GM19351 (cell line): ENCODE results near the gene PCED1B.
A peak's percentile ranks its signal among the peaks of the same experiment; 100 is the strongest.

Experiments
- ATAC-seq: cut with Tn5 transposase; IDR thresholded peaks from one replicate; pipeline ENCODE4 v1.9.1; 2021; ENCODE audit warnings: mild to moderate bottlenecking, moderate library complexity; ENCODE audit not compliant: unreplicated experiment

The PCED1B gene

DNA sequence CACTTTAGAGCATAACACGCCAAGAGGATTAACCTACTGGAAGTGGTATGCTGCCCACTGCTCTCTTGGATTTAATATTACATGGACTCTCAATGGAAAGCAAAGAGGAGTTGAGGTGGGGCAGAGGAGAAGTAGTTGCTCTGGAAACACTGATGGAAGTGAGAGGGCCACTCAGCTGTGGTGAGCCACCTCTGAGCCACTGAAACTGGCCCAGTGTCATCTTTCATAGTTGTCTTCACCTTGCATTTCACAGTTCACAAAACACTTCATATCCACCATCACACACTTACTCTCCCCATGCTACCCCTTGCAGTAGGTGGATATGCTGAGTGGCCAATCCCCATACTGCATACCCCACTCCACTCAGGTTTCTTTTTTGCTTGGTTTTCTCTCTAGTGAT is 12.2 kb upstream of the PCED1B start:
- ATAC-seq: peak; percentile 57

DNA sequence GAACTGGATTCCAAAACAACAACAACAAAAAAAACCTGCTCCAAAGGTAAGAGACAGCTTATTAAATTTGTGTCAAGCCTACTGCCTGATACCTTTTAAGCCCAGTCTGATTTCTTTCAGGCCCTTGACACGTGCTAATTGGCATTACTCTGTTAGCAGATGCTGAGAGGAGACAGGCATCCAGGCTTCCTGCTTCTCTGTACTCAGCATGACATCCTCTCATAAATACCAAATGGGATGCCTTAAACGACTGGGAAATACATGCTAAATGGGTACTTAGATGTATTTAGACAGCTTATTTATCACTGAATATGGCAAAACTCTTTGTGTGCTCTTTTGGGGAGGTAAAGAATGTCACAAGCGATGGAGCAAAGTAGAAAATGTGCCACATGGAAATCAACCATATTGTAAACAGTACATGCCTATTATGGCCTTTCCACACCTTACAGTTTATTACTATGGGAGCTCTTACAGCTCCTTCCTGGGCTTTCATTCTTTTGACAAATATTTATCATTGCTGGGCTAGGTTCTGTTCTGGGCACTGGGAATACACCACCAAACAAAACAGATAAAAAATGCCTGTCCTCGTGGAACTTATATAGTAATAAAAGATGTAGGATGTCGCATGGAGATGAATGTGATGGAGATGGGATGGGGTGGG is 11.5 kb upstream of the PCED1B start:
- no peak for ATAC-seq

DNA sequence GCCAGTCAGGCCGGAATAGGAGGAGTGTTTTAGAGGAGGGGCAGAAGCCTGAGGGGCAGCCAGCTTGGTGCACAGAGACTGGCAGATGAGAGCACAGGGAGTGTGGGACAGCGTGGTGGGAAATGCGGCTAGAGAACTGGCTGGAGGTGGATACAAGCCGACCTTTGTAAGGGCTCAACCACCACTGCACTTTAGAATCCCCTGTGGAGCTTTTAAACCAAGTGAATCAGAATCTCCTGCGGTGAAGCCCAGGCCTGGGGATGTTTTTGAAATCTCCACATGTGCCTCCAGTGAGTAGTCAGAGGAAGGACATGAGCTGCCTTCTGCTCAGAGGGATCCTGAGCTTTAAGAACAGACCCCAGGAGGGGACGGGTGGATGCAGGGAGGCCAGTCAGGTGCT is 10.9 kb upstream of the PCED1B start:
- ATAC-seq: no peak

DNA sequence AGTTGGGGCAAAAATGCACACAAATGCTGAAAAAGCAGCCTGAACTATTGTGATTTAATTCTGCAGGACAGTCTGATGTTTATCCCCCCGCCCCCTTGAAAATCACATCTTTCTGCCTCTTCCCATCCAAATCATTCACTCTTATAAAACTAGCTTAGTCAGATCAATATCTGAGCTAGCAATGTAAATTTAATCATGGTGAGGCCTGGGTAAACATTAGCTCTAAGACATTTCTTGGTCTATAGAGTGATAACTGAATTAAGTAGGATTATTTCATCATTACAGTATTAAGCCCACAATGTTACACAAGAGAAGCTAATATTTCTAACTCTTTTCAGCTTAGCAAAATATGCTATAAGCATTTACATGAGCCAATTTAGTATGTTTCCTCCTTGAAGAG is 9.1 kb upstream of the PCED1B start:
- no peak for ATAC-seq

DNA sequence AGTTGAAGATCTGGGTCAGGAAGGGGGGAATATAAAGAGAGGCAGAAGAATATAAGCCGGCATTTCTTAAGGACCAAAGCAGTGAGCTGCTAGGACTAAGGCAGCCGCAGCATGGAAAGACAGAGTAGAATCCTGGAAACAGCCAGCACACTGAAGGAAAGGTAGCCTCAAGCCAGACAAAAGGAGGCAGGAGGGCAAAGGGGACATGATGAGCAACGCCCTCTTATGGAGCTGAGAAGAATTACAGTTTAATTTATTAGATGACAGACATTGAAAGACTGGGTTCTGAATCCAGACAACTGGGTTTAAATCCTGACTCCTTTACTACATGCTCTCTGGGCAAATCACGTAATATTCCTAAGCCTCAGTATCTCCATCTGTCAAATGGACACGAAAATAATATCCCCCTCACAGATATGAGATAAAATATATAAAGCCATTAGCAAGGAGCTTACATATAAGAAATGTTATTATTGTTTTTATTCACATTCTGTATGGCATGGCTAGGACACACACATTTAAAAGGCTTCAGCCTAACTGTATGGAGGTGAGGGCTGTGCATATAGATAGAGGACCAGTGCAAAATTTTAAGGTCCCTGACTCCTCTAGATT is 8.1 kb upstream of the PCED1B start:
- no peak for ATAC-seq

DNA sequence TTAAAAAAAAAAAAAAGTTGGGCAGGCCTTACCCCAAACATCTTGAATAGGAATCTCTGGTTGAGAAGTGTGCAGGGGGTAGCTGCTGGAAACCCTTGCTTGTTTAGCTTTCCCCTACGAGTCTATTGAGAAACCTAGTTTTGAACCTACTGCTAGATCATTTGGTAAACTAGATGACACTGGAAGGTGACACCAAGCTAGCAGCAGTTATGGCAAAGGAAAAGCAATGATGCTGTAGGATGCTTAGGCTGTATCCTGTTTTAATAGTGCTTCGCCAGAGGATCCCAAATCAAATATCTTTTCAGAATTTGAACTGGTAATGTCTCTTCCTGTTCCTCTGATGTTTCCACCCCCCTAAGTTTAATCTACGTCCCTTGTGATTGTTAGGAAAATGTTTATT is 5.5 kb upstream of the PCED1B start:
- no peak for ATAC-seq

DNA sequence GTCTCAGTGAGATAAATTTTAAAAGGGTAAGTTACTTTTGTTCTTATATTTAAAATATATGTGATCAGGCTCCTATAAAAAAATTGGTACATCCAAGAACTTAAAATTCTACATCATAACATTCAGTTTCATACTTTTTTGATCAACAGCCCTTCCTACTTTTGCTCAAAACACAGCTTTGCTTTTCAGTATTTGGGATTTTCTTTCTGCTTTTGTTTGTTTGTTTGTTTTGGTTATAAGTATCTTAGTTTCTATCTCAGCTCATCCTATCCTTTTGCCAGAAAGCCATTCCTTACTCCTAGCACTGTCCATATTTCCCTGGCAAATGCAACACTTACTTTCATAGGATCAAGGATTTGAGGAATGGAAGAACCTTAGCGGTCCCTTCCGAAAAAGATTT is 4.7 kb upstream of the PCED1B start:
- no peak for ATAC-seq

DNA sequence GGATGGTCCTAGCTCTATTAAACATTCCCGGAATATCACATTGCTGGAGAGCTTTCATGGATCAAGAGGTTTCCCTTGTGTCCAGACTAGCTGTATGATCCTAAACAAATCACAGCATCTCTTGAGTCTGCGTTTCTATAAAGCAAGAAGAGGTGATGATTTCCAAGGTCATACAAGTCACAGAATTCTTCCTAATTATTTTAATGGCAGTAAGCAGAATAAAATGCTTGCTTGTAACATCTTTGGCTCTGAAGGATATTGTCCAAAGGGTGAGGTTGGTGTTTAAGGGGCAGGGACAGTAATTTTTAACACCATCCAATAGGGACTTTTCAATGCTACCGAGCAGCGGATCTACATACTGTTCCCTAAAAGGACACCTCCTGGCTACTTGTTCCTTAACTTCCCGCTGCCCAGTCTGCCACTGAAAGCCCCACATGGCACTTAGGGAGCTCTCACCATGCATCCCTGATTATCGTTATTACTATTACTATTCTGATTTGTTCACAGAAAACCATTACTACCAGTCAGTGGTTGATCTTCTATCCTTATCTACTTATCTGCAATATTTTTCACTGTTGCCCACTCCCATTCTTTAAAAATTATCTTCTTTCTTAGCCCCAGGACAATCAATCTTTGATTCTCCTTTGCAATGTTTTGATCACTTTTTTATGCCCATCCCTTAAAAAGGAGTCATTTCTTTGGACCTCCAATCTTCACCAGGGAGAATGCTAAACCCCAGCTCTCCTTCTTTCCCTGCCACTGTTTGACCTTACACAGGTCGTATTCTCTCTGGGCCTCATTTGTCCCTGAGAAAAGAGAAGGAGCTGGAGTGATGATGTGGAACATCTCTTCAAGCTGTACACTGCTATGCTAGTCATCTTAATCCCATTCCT is 4.0 kb upstream of the PCED1B start:
- ATAC-seq: no peak

DNA sequence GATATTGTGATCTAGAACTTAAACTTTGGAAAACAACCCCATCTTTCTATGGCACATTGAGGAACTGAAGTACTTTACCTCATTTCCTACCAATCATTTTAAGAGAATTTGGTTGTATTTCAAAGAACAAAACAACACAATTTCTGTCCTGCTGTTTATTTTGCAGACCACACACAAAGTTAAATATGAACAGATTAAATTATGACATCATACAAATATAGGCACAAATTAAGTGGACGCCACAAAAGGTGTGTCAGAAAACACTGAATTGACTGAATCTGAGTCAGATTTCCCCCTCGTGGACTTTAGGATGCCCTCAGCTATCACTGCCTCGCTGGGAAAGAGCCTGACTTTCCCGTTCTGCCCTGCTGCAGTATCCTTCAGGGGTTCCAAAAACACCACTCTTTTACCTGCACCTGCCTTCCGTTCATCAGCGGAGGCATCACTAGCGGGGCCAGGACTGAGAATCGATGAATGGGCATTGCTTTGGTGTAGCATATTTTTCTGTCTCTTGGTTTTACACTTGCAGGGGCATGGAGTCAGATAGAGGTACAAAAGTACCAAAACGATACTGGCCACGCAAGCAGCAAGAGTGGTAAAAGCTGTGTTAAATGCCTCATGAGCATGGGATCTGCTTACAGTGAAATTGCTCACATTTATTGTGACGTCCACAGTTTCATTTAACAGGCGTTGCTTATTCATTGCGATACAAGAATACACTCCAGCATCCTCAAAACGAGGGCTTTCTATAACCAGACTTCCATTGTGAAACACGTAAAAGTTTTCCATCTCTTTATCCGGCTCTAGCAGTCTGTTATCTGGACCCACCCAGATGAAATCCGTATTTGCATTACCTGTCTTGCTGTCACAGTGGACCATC is 2.0 kb upstream of the PCED1B start:
- no peak for ATAC-seq

DNA sequence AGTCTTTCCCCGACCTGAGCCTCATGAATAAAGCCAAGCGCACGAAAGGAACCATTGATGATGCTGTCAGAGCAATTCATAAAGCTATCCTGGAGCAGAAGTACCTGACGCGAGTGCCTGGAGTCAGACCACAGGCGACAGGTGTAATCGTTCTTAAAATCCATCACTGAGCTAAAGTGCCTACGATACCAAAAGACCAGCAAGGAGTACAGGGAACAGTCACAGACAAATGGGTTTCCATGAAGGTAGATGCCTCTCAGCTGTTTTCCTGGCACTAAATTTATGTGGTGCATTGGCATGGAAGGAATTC is 1.4 kb upstream of the PCED1B start:
- no peak for ATAC-seq

DNA sequence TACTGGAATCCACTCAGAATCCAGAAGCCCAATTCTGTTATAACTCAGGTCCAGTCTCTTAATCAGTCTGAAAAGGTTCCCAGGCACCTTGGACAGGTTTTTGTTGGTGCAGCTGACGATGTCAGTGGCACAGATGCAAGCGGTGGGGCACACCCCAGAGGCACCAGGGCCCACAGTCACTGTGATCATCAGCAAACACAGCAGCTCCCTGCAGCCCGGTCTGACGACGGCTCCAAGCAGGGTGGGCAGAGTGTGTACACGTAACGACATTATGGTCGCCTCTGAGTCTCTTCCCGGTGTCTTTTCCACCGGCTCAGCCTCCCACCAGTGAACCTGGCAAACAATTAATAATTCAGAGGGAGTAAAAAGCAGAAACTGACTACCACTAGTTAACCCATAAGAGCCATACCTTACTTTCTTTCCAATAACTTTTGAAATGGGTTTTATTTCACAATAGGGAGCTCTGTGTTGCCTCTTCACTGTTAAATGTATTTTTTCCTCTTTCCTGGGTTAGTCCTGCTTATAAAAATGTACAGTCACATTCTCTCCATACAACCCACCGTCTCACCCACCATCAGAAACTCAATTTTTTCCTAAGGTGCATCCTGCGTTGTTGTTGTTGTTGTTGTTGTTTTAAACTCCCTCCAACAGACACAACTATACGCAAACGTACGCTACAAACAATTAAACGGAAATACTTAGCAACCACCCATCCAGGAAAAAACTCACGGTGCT is 521 bp upstream of the PCED1B start:
- ATAC-seq: no peak

DNA sequence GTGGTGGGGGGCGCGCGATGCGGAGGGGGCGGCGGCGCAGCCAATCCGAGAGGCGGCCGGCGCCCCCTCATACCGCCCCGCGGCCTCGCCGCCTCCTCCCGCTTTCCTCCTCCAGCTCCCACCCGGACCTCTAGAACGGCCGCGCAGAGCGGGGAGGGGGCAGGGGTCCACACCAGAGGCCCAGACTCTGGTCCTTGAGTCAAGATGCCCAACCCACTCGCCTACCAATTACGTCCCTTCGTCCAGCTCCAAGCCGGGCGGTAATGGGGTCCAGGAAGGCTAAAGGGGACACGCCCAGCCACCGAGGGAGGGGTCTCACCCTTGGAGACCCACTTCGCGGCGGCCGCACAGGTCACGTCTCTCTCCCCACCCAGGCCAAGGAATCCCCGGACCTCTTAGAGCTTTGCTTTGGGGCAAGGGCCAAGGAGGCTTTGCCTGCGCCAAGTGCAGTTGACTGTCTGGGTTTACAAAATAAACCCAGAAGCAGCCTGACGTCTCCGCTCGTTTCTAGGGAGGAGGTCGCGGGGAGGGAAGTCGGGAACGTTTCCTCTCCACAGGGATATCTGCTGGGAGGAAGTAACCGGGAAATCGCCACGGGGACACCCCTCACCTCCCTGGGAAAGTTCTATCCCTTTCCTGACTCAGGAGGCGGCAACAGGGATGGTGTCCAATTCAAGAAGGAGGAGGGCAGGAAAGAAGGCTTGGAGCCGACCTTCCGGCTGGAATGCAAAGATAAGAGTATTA is 732 bp downstream of the PCED1B start:
- peak; percentile 22 for ATAC-seq

DNA sequence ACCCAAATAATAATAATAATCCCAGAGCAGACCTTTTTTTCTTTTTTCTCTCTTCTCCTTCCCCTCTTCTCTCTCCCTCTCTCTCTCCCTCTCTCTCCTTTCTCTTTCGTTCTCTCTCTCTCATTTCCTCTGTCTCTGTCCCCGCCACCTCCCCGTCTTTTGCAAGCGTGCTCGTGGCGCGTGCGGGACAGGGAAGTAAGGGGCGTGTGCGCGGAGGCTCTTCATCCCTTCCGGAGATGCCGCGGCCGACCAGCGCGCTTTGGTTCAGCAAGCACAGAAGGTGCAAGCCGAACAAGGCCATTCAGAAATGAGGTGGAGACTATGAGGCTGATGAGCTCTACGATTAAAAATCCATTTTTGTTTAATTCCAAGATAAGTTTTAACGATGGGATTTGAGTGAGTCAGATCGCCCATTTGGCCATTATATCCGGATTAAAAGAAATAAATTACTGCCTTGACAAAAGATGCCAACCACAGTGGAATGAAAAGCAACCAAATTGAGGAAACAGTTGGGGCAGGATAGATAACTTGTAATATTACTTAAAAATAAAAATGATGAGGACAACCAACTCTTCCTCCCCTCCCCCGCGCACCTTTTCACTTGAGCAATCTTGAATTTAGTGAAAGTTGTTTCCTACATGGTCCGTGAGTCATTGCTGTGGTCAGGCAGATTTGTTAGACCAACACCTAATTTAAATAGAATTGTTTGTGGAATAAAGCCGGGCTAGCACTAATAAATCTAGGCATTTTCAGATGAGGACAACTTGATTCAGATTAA is 1.5 kb downstream of the PCED1B start:
- ATAC-seq: no peak

DNA sequence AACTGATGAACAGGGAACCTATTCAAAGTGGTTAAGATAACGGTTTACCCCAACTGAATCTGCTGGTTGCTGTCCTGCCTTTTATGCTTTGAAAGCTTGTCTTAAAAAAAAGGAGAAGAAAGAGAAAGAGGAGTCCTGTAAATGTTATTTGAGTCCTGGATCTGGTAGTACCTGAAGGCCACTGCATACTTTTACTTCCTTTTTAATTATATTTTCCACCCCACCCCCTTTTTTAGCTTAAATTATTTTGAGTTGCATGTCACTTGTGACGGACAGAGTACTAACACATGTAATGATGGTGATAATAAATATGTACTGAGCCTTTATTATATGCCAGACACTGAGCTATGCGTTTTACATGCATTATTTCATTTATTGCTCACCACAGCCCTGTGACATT is 2.9 kb downstream of the PCED1B start:
- no peak for ATAC-seq

DNA sequence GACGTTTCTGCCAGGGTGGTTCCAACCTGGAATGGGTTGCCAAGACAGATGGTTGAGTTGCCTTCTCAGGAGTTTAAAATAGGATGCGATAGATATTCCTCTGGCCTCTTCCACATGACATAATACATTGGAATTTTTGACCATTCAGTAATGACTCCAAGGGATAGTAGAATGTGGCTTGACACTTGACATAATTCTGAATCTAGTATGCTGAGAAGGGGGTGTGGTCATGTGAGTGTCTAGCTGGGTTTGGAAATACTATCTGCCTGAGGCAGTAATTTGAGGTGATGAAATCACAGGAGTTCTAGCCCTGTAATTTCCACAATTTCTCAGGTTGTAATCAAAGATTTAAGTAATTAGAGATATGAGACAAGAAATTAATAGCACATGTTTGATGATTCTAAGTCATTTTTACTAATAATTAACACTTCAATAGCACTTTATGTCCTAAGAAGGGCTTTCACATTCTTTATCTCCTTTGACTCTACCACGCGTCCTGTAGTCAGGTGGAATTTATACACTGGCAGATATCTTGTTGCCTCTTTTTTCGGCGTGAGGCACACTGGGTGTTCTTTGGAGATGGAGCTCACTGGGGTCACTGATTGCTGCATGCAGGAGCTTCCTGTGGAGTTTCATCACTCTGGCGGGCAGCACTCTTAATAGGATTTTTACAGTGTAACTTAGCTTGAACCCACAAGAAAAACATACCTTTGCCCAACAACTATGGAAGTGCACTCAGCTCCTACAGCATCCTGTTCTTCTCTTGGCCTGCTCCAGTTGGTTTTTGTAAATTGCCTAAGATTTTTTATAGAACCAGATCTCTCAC is 3.6 kb downstream of the PCED1B start:
- ATAC-seq: no peak

DNA sequence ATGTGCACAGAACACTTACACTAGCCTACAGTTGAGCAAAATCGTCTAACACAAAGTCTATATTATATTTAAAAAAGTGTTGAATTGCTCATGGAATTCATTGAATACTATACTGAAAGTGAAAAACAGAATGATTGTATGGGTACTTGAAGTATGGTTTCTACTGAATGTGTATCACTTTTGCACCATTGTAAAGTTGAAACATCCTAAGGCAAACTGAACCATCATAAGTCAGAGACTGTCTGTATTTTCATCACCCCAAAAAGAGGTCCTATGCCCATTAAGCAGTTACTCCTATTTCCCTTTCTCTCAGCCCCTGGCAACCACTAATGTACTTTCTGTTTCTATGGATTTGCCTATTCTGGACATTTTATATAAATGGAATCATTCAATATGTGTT is 4.8 kb downstream of the PCED1B start:
- no peak for ATAC-seq

DNA sequence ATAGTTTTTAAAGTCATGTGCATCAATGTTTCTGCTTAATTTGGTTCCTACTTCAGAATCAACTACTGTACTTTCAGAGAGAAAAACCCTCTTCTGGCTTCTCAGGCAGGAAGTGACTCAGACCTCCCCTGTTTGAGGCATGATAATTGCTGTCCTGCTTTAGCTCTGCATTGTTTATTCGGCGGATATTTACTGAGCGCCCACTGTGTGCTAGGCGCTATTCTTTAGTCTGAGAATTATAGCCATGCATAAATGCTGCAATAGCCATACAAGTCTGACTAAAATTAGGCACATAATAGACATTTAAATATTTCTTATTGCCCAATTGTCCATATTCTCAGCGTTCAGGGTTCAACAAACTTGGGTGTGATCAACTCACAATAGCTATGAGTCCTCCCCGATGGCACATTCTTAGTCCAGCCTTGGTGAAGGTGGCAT is 6.4 kb downstream of the PCED1B start:
- peak; percentile 69 for ATAC-seq

DNA sequence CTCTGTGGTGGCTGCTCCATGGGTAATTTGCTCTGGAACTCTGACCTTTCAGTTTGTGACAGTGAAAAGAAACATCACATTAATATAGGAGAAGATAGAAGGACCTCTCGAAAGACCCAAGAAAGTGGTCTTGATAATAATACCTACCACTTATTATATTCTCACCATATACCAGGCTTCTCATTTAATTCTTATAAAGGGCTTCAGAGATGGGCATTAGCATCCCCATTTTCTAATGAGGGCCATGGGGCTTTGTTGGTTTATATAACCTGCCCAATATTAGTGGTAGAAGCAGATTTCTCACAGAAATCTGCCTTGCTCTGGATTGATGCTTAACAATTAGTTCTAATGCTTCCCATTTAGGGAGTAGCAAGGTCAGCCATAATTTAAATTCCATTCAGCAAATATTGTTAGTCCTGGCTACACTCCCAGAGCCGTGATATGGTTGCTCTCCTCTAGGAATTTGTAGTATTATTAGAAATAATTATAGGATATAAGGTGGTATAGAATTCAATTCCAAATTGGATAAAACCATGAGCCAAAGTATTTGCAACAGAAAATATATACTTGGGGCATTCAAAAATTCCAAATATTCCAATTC is 7.8 kb downstream of the PCED1B start:
- ATAC-seq: no peak
